Transverse colon (tissue), 4 donors: Measurements from ENCODE around the gene COL10A1. TPM values are rescaled to one million over a fixed set of nuclear protein-coding genes. Genes with fewer than 3 reads are reported as not detected.

ENCODE experiments used
- DNase-seq: peaks from one replicate; pipeline ENCODE4 v3.0.0-alpha.2; 2019
- H3K27ac ChIP-seq, 4 donors: fragments of 200-600 bp; sonication (generic); 2 replicates each; pipeline ENCODE4 v1.5.1; 2016 to 2018; ENCODE audit warnings: inconsistent platforms in 4 of 4
- H3K27me3 ChIP-seq: fragments of 200-600 bp; sonication (generic); 2 replicates; pipeline ENCODE4 v1.5.1; 2017; ENCODE audit warnings: inconsistent platforms
- H3K36me3 ChIP-seq, 4 donors: fragments of 200-600 bp; sonication (generic); 2 replicates each; pipeline ENCODE4 v1.5.1; 2017 to 2019; ENCODE audit warnings: inconsistent platforms in 4 of 4
- H3K4me1 ChIP-seq, 4 donors: fragments of 200-600 bp; sonication (generic); 2 replicates each; pipeline ENCODE4 v1.5.1; 2017 to 2020; ENCODE audit warnings: inconsistent platforms in 4 of 4
- H3K4me3 ChIP-seq, 4 donors: fragments of 200-600 bp; sonication (generic); 1 replicate in 1 of 4; 2 replicates in 3 of 4; pipeline versions ENCODE4 v1.5.1 to v1.6.1; 2017 to 2019; ENCODE audit warnings: inconsistent platforms in 4 of 4
- H3K9me3 ChIP-seq, 2 donors: fragments of 200-600 bp; sonication (generic); 2 replicates each; pipeline ENCODE4 v1.5.1; 2017 to 2019; ENCODE audit warnings: inconsistent platforms in 2 of 2
- EP300 ChIP-seq: sonication (generic); formaldehyde crosslinking; IDR thresholded peaks from one replicate; pipeline ENCODE4 v1.6.1; 2017; ENCODE audit warnings: antibody characterized with exemption, low read depth
- POLR2A ChIP-seq: fragments of 450-650 bp; IDR thresholded peaks from one replicate; pipeline ENCODE4 v1.6.1; 2016; ENCODE audit warnings: antibody characterized with exemption, mild to moderate bottlenecking, moderate library complexity
- POLR2AphosphoS5 ChIP-seq, 3 donors: sonication (generic); formaldehyde crosslinking; IDR thresholded peaks; one replicate each; pipeline ENCODE4 v1.6.1; 2016; ENCODE audit warnings: antibody characterized with exemption in 3 of 3
- WGBS, 2 donors: methylation state at CpG; one replicate each; pipeline ENCODE4 v1.1.5; 2018; ENCODE audit warnings: low coverage in 1 of 2; 5-methylcytosine and 5-hydroxymethylcytosine counted together
- in situ Hi-C, 4 donors: fragments of 200-750 bp; cut with MboI; loops; one replicate each; pipeline versions ENCODE4 v1.15.0 to v1.15.1; 2017; ENCODE audit warnings: low sequenced_read_pairs in 3 of 4, low pct_ligation_motif_present in 1 of 4, low pct_unique_long_range_greater_than_20kb in 1 of 4
- intact Hi-C: fragments of 100-400 bp; cut with DNase I; formaldehyde crosslinking; loops from one replicate; pipeline ENCODE4 v1.15.1; 2023; ENCODE audit warnings: low total_unique reads
- total RNA-seq, 4 donors: library from RNA; depleted of rRNA; stranded (reverse); fragments of >200 nt; gene quantifications; one replicate each; pipeline ENCODE4 v1.1.0, GENCODE V29; 2016
- TF ChIP-seq, protein P1 (sequence below), 5 experiments: fragments of 200-600 bp in 3 of 5; fragments of 450-650 bp in 2 of 5; sonication (generic) in 3 of 5; IDR thresholded peaks; 1 replicate in 2 of 5; 2 replicates in 3 of 5; pipeline ENCODE4 v1.5.1; 2016 to 2017; ENCODE audit warnings: antibody characterized with exemption in 5 of 5, inconsistent platforms in 3 of 5, mild to moderate bottlenecking in 2 of 5, moderate library complexity in 1 of 5

Gene COL10A1
- total RNA-seq, 4 donors from 2014 or later: not detected

DNA sequence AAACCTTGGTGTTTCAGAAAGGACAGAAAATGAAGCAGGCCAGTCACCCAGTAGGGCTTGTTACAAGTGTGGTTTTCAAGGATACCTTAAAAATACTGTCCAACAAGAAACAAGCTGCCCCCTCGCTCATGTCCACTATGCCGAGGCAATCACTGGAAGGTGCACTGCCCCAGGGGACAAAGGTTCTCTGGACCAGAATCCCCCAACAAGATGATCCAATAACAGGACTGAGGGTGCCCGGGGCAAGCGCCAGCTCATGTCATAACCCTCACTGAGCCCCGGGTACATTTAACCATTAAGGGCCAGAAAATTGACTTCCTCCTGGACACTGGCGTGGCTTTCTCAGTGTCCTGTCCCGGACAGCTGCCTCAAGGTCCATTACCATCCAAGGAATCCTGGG is 31.9 kb downstream of the COL10A1 start:
- H3K9me3 ChIP-seq: no peaks in the 10 kb centered on the region
- 95 to 97% methylated on average over 5 to 7 of the region's 7 CpGs for WGBS, 2 donors
- in situ Hi-C loops (loop anchor here in 2 of 4 donors (10.0 kb wide), 2 partner anchors 79 to 89 kb away; no protein-coding TSS in a partner anchor), intact Hi-C loops (no loop called here)
- peaks cover 0 to 2% (median 0%) of the 10 kb centered on the region in 4 donors for H3K4me1 ChIP-seq
- DNase-seq: no peak
- H3K27me3 ChIP-seq: no peaks in the 10 kb centered on the region
- no peak overlapping the region for H3K4me3 ChIP-seq
- no peak overlapping the region for H3K27ac ChIP-seq
- no peak for TF ChIP-seq POLR2A
- TF ChIP-seq, protein P1, sequence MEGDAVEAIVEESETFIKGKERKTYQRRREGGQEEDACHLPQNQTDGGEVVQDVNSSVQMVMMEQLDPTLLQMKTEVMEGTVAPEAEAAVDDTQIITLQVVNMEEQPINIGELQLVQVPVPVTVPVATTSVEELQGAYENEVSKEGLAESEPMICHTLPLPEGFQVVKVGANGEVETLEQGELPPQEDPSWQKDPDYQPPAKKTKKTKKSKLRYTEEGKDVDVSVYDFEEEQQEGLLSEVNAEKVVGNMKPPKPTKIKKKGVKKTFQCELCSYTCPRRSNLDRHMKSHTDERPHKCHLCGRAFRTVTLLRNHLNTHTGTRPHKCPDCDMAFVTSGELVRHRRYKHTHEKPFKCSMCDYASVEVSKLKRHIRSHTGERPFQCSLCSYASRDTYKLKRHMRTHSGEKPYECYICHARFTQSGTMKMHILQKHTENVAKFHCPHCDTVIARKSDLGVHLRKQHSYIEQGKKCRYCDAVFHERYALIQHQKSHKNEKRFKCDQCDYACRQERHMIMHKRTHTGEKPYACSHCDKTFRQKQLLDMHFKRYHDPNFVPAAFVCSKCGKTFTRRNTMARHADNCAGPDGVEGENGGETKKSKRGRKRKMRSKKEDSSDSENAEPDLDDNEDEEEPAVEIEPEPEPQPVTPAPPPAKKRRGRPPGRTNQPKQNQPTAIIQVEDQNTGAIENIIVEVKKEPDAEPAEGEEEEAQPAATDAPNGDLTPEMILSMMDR (IDR thresholded peaks at IDR 0.05): no peak
- TF ChIP-seq POLR2AphosphoS5 (IDR thresholded peaks at IDR 0.05): no peak
- TF ChIP-seq EP300: no peak
- H3K36me3 ChIP-seq: no peaks in the 10 kb centered on the region

DNA sequence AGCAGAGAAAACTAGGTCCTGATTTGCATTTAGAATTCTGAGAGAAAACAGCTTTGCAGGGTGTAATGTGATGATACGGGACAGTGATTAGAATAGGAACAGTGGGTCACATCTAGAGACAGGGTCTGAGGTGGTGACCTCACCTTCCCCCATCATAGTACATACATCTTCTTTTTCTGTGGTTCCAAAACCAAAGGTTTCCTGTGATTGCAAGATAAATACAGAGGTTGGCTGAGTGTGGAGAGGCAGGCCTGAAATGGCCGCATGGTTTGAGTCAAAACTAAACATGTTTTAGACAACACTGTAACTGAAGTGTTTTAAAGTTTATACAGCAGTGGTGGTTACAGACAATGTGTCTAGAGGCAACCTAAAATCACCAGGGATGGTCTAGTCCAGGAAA is 35.7 kb downstream of the COL10A1 start:
- H3K4me1 ChIP-seq: no peaks in the 10 kb centered on the region
- H3K4me3 ChIP-seq: no peak overlapping the region
- H3K27ac ChIP-seq: no peak overlapping the region
- in situ Hi-C loops: loop anchor here in 2 of 4 donors (10.0 kb wide), 2 partner anchors 75 to 85 kb away; no protein-coding TSS in a partner anchor
- no peak for TF ChIP-seq POLR2AphosphoS5 (IDR thresholded peaks at IDR 0.05)
- TF ChIP-seq, protein P1 (IDR thresholded peaks at IDR 0.05): no peak
- TF ChIP-seq EP300: no peak
- no peak for TF ChIP-seq POLR2A
- H3K27me3 ChIP-seq: no peaks in the 10 kb centered on the region
- no peak for DNase-seq
- H3K36me3 ChIP-seq: no peaks in the 10 kb centered on the region
- 77% methylated on average over 2 of the region's 2 CpGs; no CpG with 5 or more reads in 1 of the 2 donors for WGBS, 2 donors
- no peaks in the 10 kb centered on the region for H3K9me3 ChIP-seq
- intact Hi-C loops: no loop called here

GRCh38 chr6:116088946-116089345 is 37.0 kb downstream of the COL10A1 start:
- Histone ChIP-seq H3K4me3 (no peak overlapping the region), H3K27me3 (no peaks in the 10 kb centered on the region), H3K27ac (no peak overlapping the region), H3K4me1 (no peaks in the 10 kb centered on the region), H3K36me3 (no peaks in the 10 kb centered on the region), H3K9me3 (no peaks in the 10 kb centered on the region)
- TF ChIP-seq POLR2A (no peak), POLR2AphosphoS5 (IDR thresholded peaks at IDR 0.05) (no peak), EP300 (no peak)
- TF ChIP-seq, protein P1 (IDR thresholded peaks at IDR 0.05): no peak
- intact Hi-C loops (no loop called here), in situ Hi-C loops (no loop called here)
- DNase-seq: no peak

- 44 to 54% methylated on average over 2 to 4 of the region's 4 CpGs for WGBS, 2 donors
- no peaks in the 10 kb centered on the region for H3K27me3 ChIP-seq
- intact Hi-C loops (no loop called here), in situ Hi-C loops (no loop called here)
- H3K4me1 ChIP-seq: no peaks in the 10 kb centered on the region
- TF ChIP-seq EP300 (no peak), POLR2A (no peak), POLR2AphosphoS5 (IDR thresholded peaks at IDR 0.05) (no peak)
- TF ChIP-seq, protein P1 (IDR thresholded peaks at IDR 0.05): no peak
- H3K27ac ChIP-seq: peak overlapping the region in 1 of 4 donors; percentile 36
- H3K9me3 ChIP-seq: no peaks in the 10 kb centered on the region
- H3K36me3 ChIP-seq: no peaks in the 10 kb centered on the region
- H3K4me3 ChIP-seq: no peak overlapping the region
- no peak for DNase-seq
These were observed 38.4 kb downstream of the COL10A1 start for GRCh38 chr6:116087437-116088027.
